Measurements from ENCODE around the gene STYXL2.

The STYXL2 gene

DNA sequence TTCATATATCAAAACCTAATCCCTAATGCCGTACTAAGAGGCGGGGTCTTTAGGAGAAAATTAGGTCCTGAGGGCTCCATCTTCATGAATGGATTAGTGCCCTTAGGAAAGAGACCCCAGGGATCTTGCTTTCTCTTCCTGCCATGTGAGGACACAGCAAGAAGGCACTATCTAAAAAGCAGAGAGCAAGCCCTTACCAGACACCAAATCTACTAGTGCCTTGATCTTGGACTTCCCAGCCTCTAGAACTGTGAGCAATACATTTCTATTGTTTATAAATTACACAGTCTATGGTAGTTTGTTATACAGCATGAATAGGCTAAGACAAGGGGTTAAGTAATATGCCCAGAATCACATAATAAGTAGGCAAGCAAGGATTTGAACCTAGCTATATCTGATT is 42.9 kb downstream of the STYXL2 start:
- no peak for DNase-seq (ENCODE audit: low spot score)

DNA sequence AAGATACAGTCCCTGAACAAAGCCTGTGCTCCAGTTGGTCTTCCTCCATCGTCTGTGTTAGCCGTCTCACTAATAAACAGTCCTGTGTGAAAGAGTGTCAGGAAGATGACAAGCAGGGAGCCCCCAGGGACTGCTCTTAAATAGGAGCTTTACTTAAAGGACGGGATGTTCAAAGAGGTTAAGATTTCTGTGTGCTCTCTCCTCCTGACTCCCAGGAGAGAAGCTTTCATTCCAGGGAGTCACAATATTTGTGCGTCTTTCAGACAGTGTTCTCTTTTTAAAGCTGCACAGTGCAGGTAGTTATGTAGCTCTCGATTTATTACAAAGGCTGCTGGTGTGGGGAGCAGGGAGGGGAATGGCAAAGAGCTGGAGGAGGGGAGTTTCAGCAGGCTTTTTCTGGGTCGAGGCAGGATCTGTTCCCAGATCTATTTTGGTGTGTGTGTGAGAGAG is 43.5 kb downstream of the STYXL2 start:
- DNase-seq (ENCODE audit: low spot score), result no peak

DNA sequence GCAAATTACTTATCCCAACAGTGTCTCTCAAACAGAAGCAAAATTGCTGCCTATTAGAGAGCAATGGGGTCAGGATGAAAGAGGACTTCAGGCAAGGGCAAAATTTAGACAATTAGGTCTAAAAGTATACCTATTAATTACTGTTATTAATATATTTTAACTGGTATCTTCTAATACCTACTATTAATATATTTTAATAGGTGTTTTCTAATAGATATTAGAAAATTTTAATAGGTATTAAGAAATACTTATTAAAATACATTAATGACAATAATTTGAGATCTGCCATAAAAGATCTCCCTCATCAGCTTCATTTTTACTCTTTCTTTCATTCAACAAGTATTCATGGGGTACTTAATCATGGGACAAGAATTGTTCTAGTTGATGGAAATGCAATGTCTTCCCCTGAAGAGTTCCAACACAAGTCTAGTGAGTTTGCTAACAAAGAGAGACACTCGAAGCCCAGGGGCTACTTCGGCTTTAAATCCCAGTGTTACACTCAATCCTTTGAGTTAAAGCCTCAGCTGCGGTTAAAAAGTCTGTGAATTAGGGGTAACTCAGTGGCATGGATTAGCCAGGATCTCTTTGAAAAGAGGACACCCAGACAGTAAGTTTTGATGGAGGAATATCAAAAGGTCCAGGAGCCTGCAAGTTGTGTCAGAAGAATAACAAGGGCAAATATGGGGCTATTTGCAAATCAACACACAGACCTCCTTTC is 44.1 kb downstream of the STYXL2 start:
- no peak for DNase-seq (ENCODE audit: low spot score)

DNA sequence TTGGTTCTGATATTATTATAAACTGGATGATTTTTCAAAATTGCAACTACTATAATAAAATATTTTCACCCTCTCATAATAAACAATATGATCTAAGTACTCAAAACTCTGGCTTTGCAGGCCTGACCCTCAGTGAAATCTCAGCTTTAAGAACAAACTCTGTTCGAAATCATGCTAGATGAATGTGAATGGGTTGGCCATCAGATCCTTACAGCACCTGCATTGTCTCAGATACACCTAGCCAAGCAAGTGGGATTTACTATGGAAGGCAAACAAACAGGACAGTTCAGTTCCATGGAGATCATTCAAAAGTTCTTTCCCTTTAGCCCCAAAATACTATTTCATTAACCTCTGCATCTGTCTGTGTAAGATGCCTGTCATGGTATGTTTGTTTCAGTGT is 44.8 kb downstream of the STYXL2 start:
- DNase-seq (ENCODE audit: low spot score), result no peak

DNA sequence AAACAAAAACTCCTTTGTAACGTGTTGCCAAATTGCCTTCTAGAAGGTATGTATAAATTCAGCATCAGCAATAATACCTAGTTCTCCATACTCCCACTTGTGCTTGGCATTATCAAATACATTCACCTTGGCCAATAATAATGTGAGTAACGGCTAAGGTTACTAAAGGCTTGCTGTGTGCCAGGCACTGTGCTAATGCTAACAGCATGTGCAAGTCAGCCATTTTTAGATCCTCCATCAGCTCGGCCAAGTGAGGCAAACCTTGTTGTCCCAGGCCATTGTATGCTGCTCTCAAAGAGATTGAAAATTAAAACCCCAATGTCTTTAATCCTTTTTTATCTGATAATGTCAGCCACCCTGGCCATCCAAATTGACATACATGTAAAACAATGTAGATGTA is 48.1 kb downstream of the STYXL2 start:
- no peak for DNase-seq (ENCODE audit: low spot score)

Data from left forelimb (tissue), 1 donor.